T-helper 9 cell (primary cell): ENCODE results near the gene RASA4B.
"Not testable (repeated sequence)": the region's sequence is repeated elsewhere in the genome, so short reads cannot be mapped to it uniquely, and the experiment has no call there.

Experiments used
- DNase-seq: peaks from one replicate; pipeline ENCODE4 v3.0.0-alpha.2; 2020
- total RNA-seq, 2 donors: gene quantifications; one replicate each; lab custom pipeline; 2026; lab: John Stamatoyannopoulos, UW

Gene RASA4B
- total RNA-seq = 2.7 to 3.8 reads per million in 2 donors

- DNase-seq = peak; percentile 15
Observed at GRCh38 chr7:102517550-102518147, at the start of gene RASA4B. RASA4B (minus strand) TSS chr7:102517777; CDS start chr7:102517710, 67 bp downstream.

- DNase-seq = not testable (repeated sequence)
Observed at GRCh38 chr7:102550808-102551422, 33.3 kb upstream of the RASA4B start, which contains the start of gene SPDYE2. SPDYE2 (plus strand) TSS chr7:102551226; CDS start chr7:102553256, 2,030 bp downstream.

- not testable (repeated sequence) for DNase-seq
Observed at GRCh38 chr7:102546353-102546752, 28.8 kb upstream of the RASA4B start.

GRCh38 chr7:102545288-102545687, 27.7 kb upstream of the RASA4B start:
- not testable (repeated sequence) for DNase-seq

- not testable (repeated sequence) for DNase-seq
Observed at GRCh38 chr7:102544372-102544771, 26.8 kb upstream of the RASA4B start.

GRCh38 chr7:102543596-102543995, 26.0 kb upstream of the RASA4B start, which contains the start of gene UPK3BL2:
UPK3BL2 (minus strand) TSS chr7:102543696; CDS start chr7:102543636, 60 bp downstream.
- DNase-seq = not testable (repeated sequence)

GRCh38 chr7:102542771-102543170, 25.2 kb upstream of the RASA4B start:
- not testable (repeated sequence) for DNase-seq

- not testable (repeated sequence) for DNase-seq
Observed at GRCh38 chr7:102542083-102542482, 24.5 kb upstream of the RASA4B start.

- not testable (repeated sequence) for DNase-seq
Observed at GRCh38 chr7:102540604-102541003, 23.0 kb upstream of the RASA4B start.

GRCh38 chr7:102535062-102535615, 17.6 kb upstream of the RASA4B start:
- not testable (repeated sequence) for DNase-seq

- not testable (repeated sequence) for DNase-seq
Observed at GRCh38 chr7:102532127-102532526, 14.6 kb upstream of the RASA4B start.

GRCh38 chr7:102531583-102531982, 14.0 kb upstream of the RASA4B start:
- not testable (repeated sequence) for DNase-seq

- DNase-seq = not testable (repeated sequence)
Observed at GRCh38 chr7:102527822-102528793, 10.5 kb upstream of the RASA4B start.

GRCh38 chr7:102527182-102527581, 9.6 kb upstream of the RASA4B start:
- DNase-seq = not testable (repeated sequence)

GRCh38 chr7:102524803-102525202, 7.2 kb upstream of the RASA4B start:
- not testable (repeated sequence) for DNase-seq

- DNase-seq = not testable (repeated sequence)
Observed at GRCh38 chr7:102520797-102521196, 3.2 kb upstream of the RASA4B start.

- not testable (repeated sequence) for DNase-seq
Observed at GRCh38 chr7:102516951-102517350, 626 bp downstream of the RASA4B start.

GRCh38 chr7:102515889-102516288, 1.7 kb downstream of the RASA4B start:
- DNase-seq = not testable (repeated sequence)

- DNase-seq = not testable (repeated sequence)
Observed at GRCh38 chr7:102514881-102515721, 2.5 kb downstream of the RASA4B start.

- not testable (repeated sequence) for DNase-seq
Observed at GRCh38 chr7:102512642-102513221, 4.8 kb downstream of the RASA4B start.
